Keratinocyte (primary cell): ENCODE measurements around the gene EID2B. TPM values are rescaled to one million over a fixed set of nuclear protein-coding genes. Genes with fewer than 3 reads are reported as not detected.

Experiments
- DNase-seq: peaks from one replicate; pipeline ENCODE4 v3.0.0-alpha.2; 2011; ENCODE audit warnings: low read depth, missing footprints, low spot score
- FAIRE-seq: peaks from 2 replicates; lab custom pipeline; 2011; peaks lifted over from hg19 to GRCh38; lab: Jason Lieb, UNC
- H2AFZ ChIP-seq: 2 replicates; pipeline ENCODE4 v1.6.0; 2012; ENCODE audit warnings: low read length, control low read depth, inconsistent platforms; ENCODE audit not compliant: control insufficient read depth
- H3K27ac ChIP-seq: 2 replicates; pipeline ENCODE4 v1.5.1; 2011; ENCODE audit warnings: low read length; ENCODE audit not compliant: control insufficient read depth, insufficient read depth
- H3K27me3 ChIP-seq: 3 replicates; pipeline ENCODE4 v1.6.0; 2011; ENCODE audit warnings: low read length; ENCODE audit not compliant: control insufficient read depth, insufficient read depth; ENCODE audit errors: extremely low read depth
- H3K36me3 ChIP-seq, 2 experiments: 2 replicates in 1 of 2; 3 replicates in 1 of 2; pipeline ENCODE4 v1.5.1; 2011; ENCODE audit warnings: low read length in 2 of 2, mild to moderate bottlenecking in 1 of 2; ENCODE audit not compliant: control insufficient read depth in 2 of 2, insufficient read depth in 2 of 2; ENCODE audit errors: extremely low read depth in 1 of 2
- H3K4me1 ChIP-seq: 3 replicates; pipeline ENCODE4 v1.5.1; 2011; ENCODE audit warnings: low read length; ENCODE audit not compliant: control insufficient read depth, insufficient read depth; ENCODE audit errors: extremely low read depth
- H3K4me2 ChIP-seq: 3 replicates; pipeline ENCODE4 v1.6.0; 2011; ENCODE audit warnings: low read depth, low read length; ENCODE audit not compliant: control insufficient read depth, insufficient read depth; ENCODE audit errors: extremely low read depth
- H3K4me3 ChIP-seq, 3 experiments: fragments of 200-600 bp in 1 of 3; sonication (generic) in 1 of 3; 2 replicates in 2 of 3; 3 replicates in 1 of 3; pipeline ENCODE4 v1.5.1; 2011 to 2016; ENCODE audit warnings: low read length in 3 of 3, mild to moderate bottlenecking in 3 of 3, control low read depth in 2 of 3, inconsistent platforms in 1 of 3, low read depth in 1 of 3, mixed read lengths in 1 of 3, mixed run types in 1 of 3, moderate library complexity in 1 of 3; ENCODE audit not compliant: control insufficient read depth in 2 of 3, insufficient read depth in 2 of 3; ENCODE audit errors: extremely low read depth in 1 of 3
- H3K79me2 ChIP-seq: 2 replicates; pipeline ENCODE4 v1.6.0; 2012; ENCODE audit warnings: low read length; ENCODE audit not compliant: control insufficient read depth, insufficient read depth
- H3K9ac ChIP-seq: 3 replicates; pipeline ENCODE4 v1.6.0; 2011; ENCODE audit warnings: low read length; ENCODE audit not compliant: control insufficient read depth, insufficient read depth; ENCODE audit errors: extremely low read depth
- H3K9me1 ChIP-seq: 3 replicates; pipeline ENCODE4 v1.6.0; 2011; ENCODE audit warnings: low read length; ENCODE audit not compliant: control insufficient read depth, insufficient read depth; ENCODE audit errors: extremely low read depth
- H3K9me3 ChIP-seq: 2 replicates; pipeline ENCODE4 v1.5.1; 2012; ENCODE audit warnings: low read depth, low read length; ENCODE audit not compliant: control insufficient read depth
- H4K20me1 ChIP-seq: 3 replicates; pipeline ENCODE4 v1.6.0; 2011; ENCODE audit warnings: low read length; ENCODE audit not compliant: control insufficient read depth, insufficient read depth; ENCODE audit errors: extremely low read depth
- EZH2 ChIP-seq: IDR thresholded peaks from one replicate; pipeline ENCODE4 v1.6.1; 2012; ENCODE audit warnings: inconsistent platforms, mild to moderate bottlenecking, low read length, moderate library complexity
- dilution Hi-C: fragments of 300-500 bp; cut with MboI; formaldehyde crosslinking; loops from one replicate; pipeline ENCODE4 v1.7.0; 2020; ENCODE audit warnings: low sequenced_read_pairs; ENCODE audit not compliant: extremely low pct_ligation_motif_present
- polyA plus RNA-seq, 5 experiments: library from polyadenylated mRNA; depleted of rRNA in 3 of 5; stranded (reverse) in 3 of 5; stranded (forward) in 1 of 5; unstranded in 1 of 5; fragments of >200 nt; gene quantifications; 1 replicate in 1 of 5; 2 replicates in 3 of 5; 3 replicates in 1 of 5; pipeline versions ENCODE4 v1.2.1 to v1.2.3, GENCODE V29; 2011 to 2012; ENCODE audit warnings: missing spikeins in 2 of 5, low read depth in 1 of 5, low replicate concordance in 1 of 5
- TF ChIP-seq, protein P1 (sequence below), 3 experiments: IDR thresholded peaks in 1 of 3; conservative IDR thresholded peaks in 1 of 3; optimal IDR thresholded peaks in 1 of 3; 2 replicates in 2 of 3; 3 replicates in 1 of 3; pipeline versions ENCODE3 to v1.5.1; 2011; ENCODE audit warnings: low read length in 3 of 3, mild to moderate bottlenecking in 3 of 3, moderate library complexity in 2 of 3, control low read depth in 1 of 3, inconsistent platforms in 1 of 3; ENCODE audit not compliant: insufficient read depth in 2 of 3; ENCODE audit errors: extremely low read depth in 1 of 3

EID2B gene
- polyA plus RNA-seq, 1 donor (not counting 4 experiments of a cell fraction or from before 2014, with no cell fraction given) = 1.1 TPM

DNA sequence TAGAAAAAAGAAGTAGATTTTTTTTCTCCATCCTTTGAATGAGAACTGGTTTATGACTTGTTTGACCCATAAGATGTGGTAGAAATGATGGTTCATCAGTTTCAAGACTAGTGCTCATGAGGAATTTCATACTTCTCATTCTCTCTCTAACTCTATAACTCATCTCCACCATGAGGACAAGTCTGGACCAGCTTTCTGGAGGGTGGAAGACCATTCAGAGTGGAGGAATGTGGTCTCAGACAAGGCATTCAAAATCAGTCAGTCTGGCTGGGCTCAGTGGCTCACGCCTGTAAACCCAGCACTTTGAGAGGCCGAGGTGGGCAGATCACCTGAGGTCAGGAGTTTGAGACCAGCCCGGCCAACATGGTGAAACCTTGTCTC lies 10.8 kb upstream of the EID2B start:
- Histone ChIP-seq H3K27me3 (no peaks in the 10 kb centered on the region), H3K9me1 (no peaks in the 10 kb centered on the region), H2AFZ (no peak overlapping the region), H3K9ac (peak overlapping the region; percentile 10), H3K4me3 (no peak overlapping the region), H3K79me2 (peaks cover 13% of the 10 kb centered on the region), H4K20me1 (no peaks in the 10 kb centered on the region), H3K9me3 (no peaks in the 10 kb centered on the region), H3K4me2 (peak overlapping the region; percentile 42), H3K27ac (peak overlapping the region; percentile 50), H3K4me1 (peaks cover 45% of the 10 kb centered on the region), H3K36me3 (no peaks in the 10 kb centered on the region)
- peak; percentile 75 for FAIRE-seq
- TF ChIP-seq EZH2 = no peak
- TF ChIP-seq, protein P1, sequence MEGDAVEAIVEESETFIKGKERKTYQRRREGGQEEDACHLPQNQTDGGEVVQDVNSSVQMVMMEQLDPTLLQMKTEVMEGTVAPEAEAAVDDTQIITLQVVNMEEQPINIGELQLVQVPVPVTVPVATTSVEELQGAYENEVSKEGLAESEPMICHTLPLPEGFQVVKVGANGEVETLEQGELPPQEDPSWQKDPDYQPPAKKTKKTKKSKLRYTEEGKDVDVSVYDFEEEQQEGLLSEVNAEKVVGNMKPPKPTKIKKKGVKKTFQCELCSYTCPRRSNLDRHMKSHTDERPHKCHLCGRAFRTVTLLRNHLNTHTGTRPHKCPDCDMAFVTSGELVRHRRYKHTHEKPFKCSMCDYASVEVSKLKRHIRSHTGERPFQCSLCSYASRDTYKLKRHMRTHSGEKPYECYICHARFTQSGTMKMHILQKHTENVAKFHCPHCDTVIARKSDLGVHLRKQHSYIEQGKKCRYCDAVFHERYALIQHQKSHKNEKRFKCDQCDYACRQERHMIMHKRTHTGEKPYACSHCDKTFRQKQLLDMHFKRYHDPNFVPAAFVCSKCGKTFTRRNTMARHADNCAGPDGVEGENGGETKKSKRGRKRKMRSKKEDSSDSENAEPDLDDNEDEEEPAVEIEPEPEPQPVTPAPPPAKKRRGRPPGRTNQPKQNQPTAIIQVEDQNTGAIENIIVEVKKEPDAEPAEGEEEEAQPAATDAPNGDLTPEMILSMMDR (optimal IDR thresholded peaks at IDR 0.05 in 1 of 3, IDR thresholded peaks at IDR 0.05 in 1 of 3, conservative IDR thresholded peaks at IDR 0.05 in 1 of 3; ENCODE audit: extremely low read depth in 1 of 3, insufficient read depth in 2 of 3, low read length in 3 of 3) = no peak
- peak; percentile 92 for DNase-seq
- dilution Hi-C loops = no loop called here

DNA sequence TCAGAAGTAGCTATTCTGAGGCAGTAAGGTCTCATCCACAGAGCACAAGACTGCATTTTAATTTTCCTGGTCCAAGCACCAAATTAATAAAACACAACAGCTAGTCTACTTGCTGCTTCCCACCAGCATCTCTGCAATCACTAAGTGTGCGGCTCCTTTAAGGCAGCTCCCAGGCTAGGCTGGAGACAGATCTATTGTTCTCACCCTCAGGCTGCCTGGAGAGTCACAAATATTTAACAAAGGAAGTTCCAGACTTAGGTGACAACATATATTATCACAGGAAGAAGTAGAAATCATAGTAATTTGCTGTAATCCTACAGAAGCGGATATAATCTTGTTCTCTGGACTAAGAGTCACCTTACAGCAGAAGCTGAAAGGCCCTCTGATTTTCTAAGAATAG lies 9.6 kb upstream of the EID2B start:
- Histone ChIP-seq H3K9me1 (no peaks in the 10 kb centered on the region), H2AFZ (peak overlapping the region; percentile 27), H3K9ac (no peak overlapping the region), H4K20me1 (no peaks in the 10 kb centered on the region), H3K79me2 (peaks cover 21% of the 10 kb centered on the region), H3K36me3 (no peaks in the 10 kb centered on the region), H3K9me3 (no peaks in the 10 kb centered on the region), H3K4me2 (no peak overlapping the region), H3K27me3 (no peaks in the 10 kb centered on the region), H3K4me3 (no peak overlapping the region), H3K4me1 (peaks cover 46% of the 10 kb centered on the region), H3K27ac (no peak overlapping the region)
- FAIRE-seq (no peak), DNase-seq (no peak)
- dilution Hi-C loops = no loop called here
- TF ChIP-seq EZH2 = no peak
- TF ChIP-seq, protein P1 (optimal IDR thresholded peaks at IDR 0.05 in 1 of 3, IDR thresholded peaks at IDR 0.05 in 1 of 3, conservative IDR thresholded peaks at IDR 0.05 in 1 of 3; ENCODE audit: extremely low read depth in 1 of 3, insufficient read depth in 2 of 3, low read length in 3 of 3) = no peak
